Measurements from ENCODE around the gene ARL5C.

The ARL5C gene

DNA sequence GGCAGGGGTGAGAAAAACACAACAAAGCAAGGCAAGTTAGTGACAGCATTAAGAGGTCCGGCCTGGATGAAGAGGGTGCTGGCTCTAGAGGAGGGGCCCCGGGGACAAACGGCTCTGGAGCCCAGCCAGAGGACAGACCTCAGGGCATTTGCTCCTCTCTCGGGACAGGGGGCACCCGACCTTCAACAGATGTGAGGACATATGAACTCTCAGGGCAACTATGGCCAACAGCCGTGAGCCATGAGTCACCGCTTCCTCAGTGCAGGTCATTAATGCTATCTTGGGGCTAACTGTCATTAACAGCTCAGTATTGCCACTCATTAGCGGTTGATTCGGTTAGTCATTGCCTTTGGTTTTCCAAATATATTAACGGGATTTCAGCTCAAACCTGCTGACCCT, 9.7 kb upstream of the ARL5C start:
- Histone ChIP-seq H3K9ac (ENCODE audit: low read length) (no peak overlapping the region), H3K9me3 (ENCODE audit: insufficient read depth, low read length) (no peaks in the 10 kb centered on the region), H3K4me2 (ENCODE audit: low read depth, low read length, poor library complexity, severe bottlenecking) (peak overlapping the region; percentile 33), H3K4me3 (ENCODE audit: insufficient read depth, low read length, poor library complexity, severe bottlenecking) (no peak overlapping the region), H3K79me2 (ENCODE audit: insufficient read depth, low read length) (no peaks in the 10 kb centered on the region), H4K20me1 (ENCODE audit: low read depth, low read length) (no peaks in the 10 kb centered on the region), H3K27me3 (ENCODE audit: low read length) (no peaks in the 10 kb centered on the region), H3K27ac (ENCODE audit: low read depth, low read length) (no peak overlapping the region), H2AFZ (ENCODE audit: low read depth, low read length, severe bottlenecking) (no peak overlapping the region), H3F3A (ENCODE audit: insufficient read depth) (no peaks in the 10 kb centered on the region), H3K9me2 (replicated peaks; ENCODE audit: insufficient read depth, low read length) (no peaks in the 10 kb centered on the region), H3K36me3 (ENCODE audit: low read length) (no peaks in the 10 kb centered on the region; the same call in 1 of the 2 replicates)
- TF ChIP-seq CTCF (IDR thresholded peaks at IDR 0.05; ENCODE audit: insufficient read depth, low read length, poor library complexity, severe bottlenecking) (no peak), EZH2phosphoT487 (conservative IDR thresholded peaks at IDR 0.05; ENCODE audit: low read length) (no peak)

DNA sequence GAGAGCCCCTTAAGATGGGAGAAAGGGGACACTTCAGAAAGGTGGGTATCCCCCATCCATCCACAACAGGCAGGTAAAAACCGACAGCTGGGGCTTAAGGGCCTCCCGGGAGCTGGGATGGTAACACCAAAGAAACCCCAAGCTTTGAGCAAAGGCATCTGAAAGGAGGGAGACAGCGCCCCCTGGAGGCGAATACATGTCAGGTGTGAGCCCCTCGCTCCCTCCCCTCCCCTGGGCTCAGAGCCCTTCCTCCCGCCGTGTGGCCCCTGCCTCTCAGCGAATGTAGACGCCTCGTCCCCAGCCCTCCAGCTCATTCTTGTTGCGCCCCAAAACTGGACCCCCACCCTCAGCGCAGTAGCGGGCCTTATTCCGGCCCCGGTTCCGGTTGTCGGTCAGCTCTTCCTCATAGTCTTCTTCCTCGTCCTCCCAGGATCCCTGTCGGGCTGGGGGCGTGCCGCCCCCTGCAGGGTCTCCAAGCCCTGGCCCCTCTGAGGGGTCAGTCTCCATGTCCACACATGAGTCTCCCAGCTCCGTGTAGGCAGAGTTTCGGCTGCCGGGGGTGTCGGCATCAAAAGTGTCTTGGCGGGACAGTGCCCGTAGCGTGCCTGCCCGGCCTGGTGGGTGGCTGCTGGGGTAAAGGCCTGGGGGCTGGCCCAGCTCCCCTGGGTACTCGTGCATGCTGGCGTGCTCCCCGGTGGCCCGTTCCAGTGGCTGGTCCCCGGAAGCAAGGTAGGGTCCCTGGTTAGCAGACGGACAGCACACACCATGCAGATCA, 9.1 kb upstream of the ARL5C start:
- no peaks in the 10 kb centered on the region for H3K79me2 ChIP-seq (ENCODE audit: insufficient read depth, low read length)
- H3K27ac ChIP-seq (ENCODE audit: low read depth, low read length): no peak overlapping the region
- no peaks in the 10 kb centered on the region for H3F3A ChIP-seq (ENCODE audit: insufficient read depth)
- H3K27me3 ChIP-seq (ENCODE audit: low read length): no peaks in the 10 kb centered on the region
- no peak overlapping the region for H3K4me3 ChIP-seq (ENCODE audit: insufficient read depth, low read length, poor library complexity, severe bottlenecking)
- TF ChIP-seq CTCF (IDR thresholded peaks at IDR 0.05; ENCODE audit: insufficient read depth, low read length, poor library complexity, severe bottlenecking): peak; percentile 70
- TF ChIP-seq EZH2phosphoT487 (conservative IDR thresholded peaks at IDR 0.05; ENCODE audit: low read length): no peak
- H3K9me2 ChIP-seq (replicated peaks; ENCODE audit: insufficient read depth, low read length): no peaks in the 10 kb centered on the region
- no peaks in the 10 kb centered on the region for H3K36me3 ChIP-seq (ENCODE audit: low read length)
- peak overlapping the region; percentile 33 for H3K4me2 ChIP-seq (ENCODE audit: low read depth, low read length, poor library complexity, severe bottlenecking)
- no peaks in the 10 kb centered on the region for H4K20me1 ChIP-seq (ENCODE audit: low read depth, low read length)
- peak overlapping the region; percentile 21; the same call in 1 of the 2 replicates for H3K9ac ChIP-seq (ENCODE audit: low read length)
- H2AFZ ChIP-seq (ENCODE audit: low read depth, low read length, severe bottlenecking): peak overlapping the region; percentile 70
- H3K9me3 ChIP-seq (ENCODE audit: insufficient read depth, low read length): no peaks in the 10 kb centered on the region

GRCh38 chr17:39173526-39174274, 7.7 kb upstream of the ARL5C start:
- Histone ChIP-seq H3K79me2 (ENCODE audit: insufficient read depth, low read length) (no peaks in the 10 kb centered on the region), H3K4me3 (ENCODE audit: insufficient read depth, low read length, poor library complexity, severe bottlenecking) (no peak overlapping the region), H3K27ac (ENCODE audit: low read depth, low read length) (no peak overlapping the region), H3K9me2 (replicated peaks; ENCODE audit: insufficient read depth, low read length) (no peaks in the 10 kb centered on the region), H3F3A (ENCODE audit: insufficient read depth) (no peaks in the 10 kb centered on the region), H2AFZ (ENCODE audit: low read depth, low read length, severe bottlenecking) (no peak overlapping the region), H3K27me3 (ENCODE audit: low read length) (no peaks in the 10 kb centered on the region), H3K9me3 (ENCODE audit: insufficient read depth, low read length) (no peaks in the 10 kb centered on the region), H3K9ac (ENCODE audit: low read length) (no peak overlapping the region), H4K20me1 (ENCODE audit: low read depth, low read length) (no peaks in the 10 kb centered on the region), H3K36me3 (ENCODE audit: low read length) (no peaks in the 10 kb centered on the region), H3K4me2 (ENCODE audit: low read depth, low read length, poor library complexity, severe bottlenecking) (no peak overlapping the region)
- TF ChIP-seq EZH2phosphoT487 (conservative IDR thresholded peaks at IDR 0.05; ENCODE audit: low read length) (no peak), CTCF (IDR thresholded peaks at IDR 0.05; ENCODE audit: insufficient read depth, low read length, poor library complexity, severe bottlenecking) (no peak)

All from SU-DHL-6 (cell line).